Mesendoderm (in vitro differentiated cells): Measurements from ENCODE around the gene EFCAB6.

ENCODE experiments used
- DNase-seq: peaks from one replicate; pipeline ENCODE4 v3.0.0; 2013
- H2AK5ac ChIP-seq: 2 replicates; pipeline ENCODE4 v1.6.1; 2013; ENCODE audit warnings: low read length, inconsistent platforms
- H2BK120ac ChIP-seq: 2 replicates; pipeline ENCODE4 v1.6.1; 2013; ENCODE audit warnings: low read depth, mild to moderate bottlenecking, low read length, moderate library complexity, mixed read lengths
- H2BK15ac ChIP-seq: replicated peaks from 2 replicates; pipeline ENCODE4 v1.6.1; 2013; ENCODE audit warnings: low read depth, mild to moderate bottlenecking, moderate library complexity
- H2BK5ac ChIP-seq: 2 replicates; pipeline ENCODE4 v1.6.1; 2013; ENCODE audit warnings: low read length, inconsistent platforms
- H3K18ac ChIP-seq: 2 replicates; pipeline ENCODE4 v1.6.1; 2013; ENCODE audit warnings: mild to moderate bottlenecking, low read length, mixed read lengths
- H3K23ac ChIP-seq: one replicate; pipeline ENCODE4 v1.6.1; 2013; ENCODE audit warnings: low read length
- H3K27ac ChIP-seq: 2 replicates; pipeline ENCODE4 v1.5.1; 2013; ENCODE audit warnings: low read depth, mild to moderate bottlenecking, inconsistent platforms, low read length, moderate library complexity
- H3K27me3 ChIP-seq: 2 replicates; pipeline ENCODE4 v1.6.1; 2013; ENCODE audit warnings: low read length, control low read depth, mild to moderate bottlenecking, inconsistent platforms; ENCODE audit not compliant: insufficient read depth, poor library complexity
- H3K36me3 ChIP-seq: 2 replicates; pipeline ENCODE4 v1.6.1; 2013; ENCODE audit warnings: low read length, inconsistent platforms; ENCODE audit not compliant: control insufficient read depth, insufficient read depth
- H3K4ac ChIP-seq: one replicate; pipeline ENCODE4 v1.6.1; 2013; ENCODE audit warnings: low read depth, mild to moderate bottlenecking, low read length, moderate library complexity
- H3K4me1 ChIP-seq: 2 replicates; pipeline ENCODE4 v1.6.1; 2013; ENCODE audit warnings: low read depth, low read length, inconsistent platforms; ENCODE audit not compliant: control insufficient read depth
- H3K4me2 ChIP-seq: 2 replicates; pipeline ENCODE4 v1.6.1; 2013; ENCODE audit warnings: low read length
- H3K4me3 ChIP-seq: 2 replicates; pipeline ENCODE4 v1.5.1; 2013; ENCODE audit warnings: mild to moderate bottlenecking, low read length
- H3K56ac ChIP-seq: one replicate; pipeline ENCODE4 v1.6.1; 2013; ENCODE audit warnings: low read length
- H3K79me1 ChIP-seq: 2 replicates; pipeline ENCODE4 v1.6.1; 2013; ENCODE audit warnings: low read length, inconsistent platforms
- H3K79me2 ChIP-seq: 2 replicates; pipeline ENCODE4 v1.6.1; 2013; ENCODE audit warnings: mild to moderate bottlenecking, low read length; ENCODE audit not compliant: control insufficient read depth, insufficient read depth
- H3K9ac ChIP-seq: 2 replicates; pipeline ENCODE4 v1.6.1; 2013; ENCODE audit warnings: low read length, inconsistent platforms
- H4K5ac ChIP-seq: one replicate; pipeline ENCODE4 v1.6.1; 2013; ENCODE audit warnings: low read length
- H4K8ac ChIP-seq: one replicate; pipeline ENCODE4 v1.6.1; 2013; ENCODE audit warnings: low read depth, mild to moderate bottlenecking, control low read depth, low read length, moderate library complexity
- WGBS: extraction: QIAGEN DNeasy Blood & Tissue Kit; methylation state at CpG from one replicate; pipeline ENCODE4 v1.1.7; 2013; ENCODE audit warnings: low lambda C conversion rate, missing lambda C conversion rate; ENCODE audit not compliant: insufficient coverage; ENCODE audit errors: extremely low coverage; 5-methylcytosine and 5-hydroxymethylcytosine counted together

Gene EFCAB6

GRCh38 chr22:43689356-43689755, 122.7 kb downstream of the EFCAB6 start:
- Histone ChIP-seq H3K79me2 (no peaks in the 10 kb centered on the region), H3K79me1 (no peaks in the 10 kb centered on the region), H2AK5ac (no peak overlapping the region), H2BK120ac (no peak overlapping the region), H2BK15ac (no peak overlapping the region), H3K4me3 (no peak overlapping the region), H3K27me3 (no peaks in the 10 kb centered on the region), H3K4me1 (no peaks in the 10 kb centered on the region), H3K4me2 (no peak overlapping the region), H3K36me3 (no peaks in the 10 kb centered on the region), H3K9ac (no peak overlapping the region), H2BK5ac (no peak overlapping the region), H3K27ac (no peak overlapping the region), H3K18ac (no peak overlapping the region), H4K8ac (no peak overlapping the region), H3K4ac (no peak overlapping the region), H4K5ac (no peak overlapping the region), H3K23ac (no peak overlapping the region), H3K56ac (no peak overlapping the region)
- no peak for DNase-seq
- WGBS, result no CpG with 5 or more reads among the region's 6 CpGs

DNA sequence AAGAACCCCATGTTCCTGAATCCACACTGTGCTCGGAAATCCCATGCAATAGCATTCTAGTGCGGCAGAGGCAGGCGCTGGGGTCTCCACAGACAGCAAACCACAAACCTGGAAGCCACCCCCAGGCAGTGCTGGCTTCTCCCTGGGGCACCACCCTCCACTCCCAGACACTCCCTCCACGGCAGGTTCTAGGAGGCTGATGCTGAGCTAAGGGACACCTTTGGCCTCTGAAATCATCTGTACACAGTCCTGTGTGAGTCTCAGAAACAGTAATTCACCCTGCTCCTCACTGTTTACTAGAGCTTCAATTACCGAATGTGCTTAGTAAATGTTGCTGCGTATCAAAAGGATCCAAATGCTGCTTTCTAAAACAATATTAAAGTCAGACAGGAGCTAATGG, 129.3 kb downstream of the EFCAB6 start:
- no peak for DNase-seq
- Histone ChIP-seq H3K4me3 (no peak overlapping the region), H3K4ac (no peak overlapping the region), H3K79me1 (no peaks in the 10 kb centered on the region), H2BK15ac (no peak overlapping the region), H4K8ac (no peak overlapping the region), H2AK5ac (no peak overlapping the region), H3K56ac (no peak overlapping the region), H2BK120ac (no peak overlapping the region), H2BK5ac (no peak overlapping the region), H3K4me2 (no peak overlapping the region), H4K5ac (no peak overlapping the region), H3K9ac (no peak overlapping the region), H3K27me3 (no peaks in the 10 kb centered on the region), H3K36me3 (no peaks in the 10 kb centered on the region), H3K79me2 (no peaks in the 10 kb centered on the region), H3K18ac (no peak overlapping the region), H3K23ac (no peak overlapping the region), H3K27ac (no peak overlapping the region), H3K4me1 (no peaks in the 10 kb centered on the region)
- no CpG with 5 or more reads among the region's 6 CpGs for WGBS

GRCh38 chr22:43681731-43682360, 130.3 kb downstream of the EFCAB6 start:
- no peak overlapping the region for H2AK5ac ChIP-seq
- no peaks in the 10 kb centered on the region for H3K36me3 ChIP-seq
- H2BK15ac ChIP-seq, result no peak overlapping the region
- no peaks in the 10 kb centered on the region for H3K27me3 ChIP-seq
- no peak overlapping the region for H3K4me3 ChIP-seq
- H3K79me1 ChIP-seq, result no peaks in the 10 kb centered on the region
- H4K5ac ChIP-seq, result no peak overlapping the region
- no peak overlapping the region for H2BK120ac ChIP-seq
- no peak overlapping the region for H2BK5ac ChIP-seq
- DNase-seq, result peak; percentile 18
- no peak overlapping the region for H3K18ac ChIP-seq
- no peaks in the 10 kb centered on the region for H3K79me2 ChIP-seq
- H3K9ac ChIP-seq, result no peak overlapping the region
- H4K8ac ChIP-seq, result no peak overlapping the region
- H3K4ac ChIP-seq, result no peak overlapping the region
- H3K4me1 ChIP-seq, result no peaks in the 10 kb centered on the region
- WGBS, result no CpG with 5 or more reads among the region's 6 CpGs
- no peak overlapping the region for H3K56ac ChIP-seq
- no peak overlapping the region for H3K23ac ChIP-seq
- H3K27ac ChIP-seq, result no peak overlapping the region
- no peak overlapping the region for H3K4me2 ChIP-seq

GRCh38 chr22:43670513-43670912, 141.6 kb downstream of the EFCAB6 start:
- H3K4me2 ChIP-seq, result no peak overlapping the region
- no peaks in the 10 kb centered on the region for H3K4me1 ChIP-seq
- H3K79me1 ChIP-seq, result no peaks in the 10 kb centered on the region
- DNase-seq, result no peak
- no peaks in the 10 kb centered on the region for H3K27me3 ChIP-seq
- H2BK5ac ChIP-seq, result no peak overlapping the region
- H3K18ac ChIP-seq, result no peak overlapping the region
- no peak overlapping the region for H2BK120ac ChIP-seq
- H3K23ac ChIP-seq, result no peak overlapping the region
- no peak overlapping the region for H3K27ac ChIP-seq
- H2BK15ac ChIP-seq, result no peak overlapping the region
- no peak overlapping the region for H3K56ac ChIP-seq
- H3K4ac ChIP-seq, result no peak overlapping the region
- no CpG with 5 or more reads among the region's 7 CpGs for WGBS
- H3K9ac ChIP-seq, result no peak overlapping the region
- no peak overlapping the region for H2AK5ac ChIP-seq
- H3K36me3 ChIP-seq, result no peaks in the 10 kb centered on the region
- no peaks in the 10 kb centered on the region for H3K79me2 ChIP-seq
- H4K5ac ChIP-seq, result no peak overlapping the region
- H3K4me3 ChIP-seq, result no peak overlapping the region
- H4K8ac ChIP-seq, result no peak overlapping the region

DNA sequence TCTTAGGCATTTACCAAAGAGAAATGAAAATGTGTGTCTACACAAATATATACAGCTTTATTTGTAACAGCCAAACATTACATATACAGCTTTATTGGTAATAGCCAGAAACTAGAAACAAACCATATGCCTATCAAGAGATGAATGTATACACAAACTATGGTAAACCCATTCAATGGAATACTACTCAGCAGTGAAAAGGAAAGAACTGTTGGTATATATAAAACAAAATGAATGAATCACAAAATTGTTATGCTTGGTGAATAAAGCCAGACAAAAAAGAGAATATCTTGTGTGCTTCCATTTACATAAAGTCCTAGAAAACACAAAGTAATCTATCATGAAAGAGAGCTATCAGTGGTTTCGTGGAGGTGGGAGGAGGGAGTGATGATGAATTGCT, 142.9 kb downstream of the EFCAB6 start:
- no peak overlapping the region for H2BK15ac ChIP-seq
- no peak for DNase-seq
- H3K36me3 ChIP-seq, result no peaks in the 10 kb centered on the region
- no peaks in the 10 kb centered on the region for H3K79me2 ChIP-seq
- no peak overlapping the region for H4K5ac ChIP-seq
- H3K9ac ChIP-seq, result no peak overlapping the region
- H3K4me3 ChIP-seq, result no peak overlapping the region
- no peak overlapping the region for H3K4ac ChIP-seq
- H3K27me3 ChIP-seq, result no peaks in the 10 kb centered on the region
- no peaks in the 10 kb centered on the region for H3K79me1 ChIP-seq
- WGBS, result no CpG with 5 or more reads among the region's 1 CpG
- H3K18ac ChIP-seq, result no peak overlapping the region
- no peak overlapping the region for H4K8ac ChIP-seq
- H3K56ac ChIP-seq, result no peak overlapping the region
- no peak overlapping the region for H3K23ac ChIP-seq
- no peak overlapping the region for H3K4me2 ChIP-seq
- H3K4me1 ChIP-seq, result no peaks in the 10 kb centered on the region
- no peak overlapping the region for H2BK120ac ChIP-seq
- H2AK5ac ChIP-seq, result no peak overlapping the region
- no peak overlapping the region for H2BK5ac ChIP-seq
- no peak overlapping the region for H3K27ac ChIP-seq

GRCh38 chr22:43667656-43668055, 144.4 kb downstream of the EFCAB6 start:
- Histone ChIP-seq H2AK5ac (no peak overlapping the region), H3K56ac (no peak overlapping the region), H4K8ac (no peak overlapping the region), H3K9ac (no peak overlapping the region), H2BK5ac (no peak overlapping the region), H3K79me1 (no peaks in the 10 kb centered on the region), H3K4me1 (no peaks in the 10 kb centered on the region), H3K27ac (no peak overlapping the region), H3K4ac (no peak overlapping the region), H3K4me3 (no peak overlapping the region), H4K5ac (no peak overlapping the region), H2BK120ac (no peak overlapping the region), H3K23ac (no peak overlapping the region), H3K79me2 (no peaks in the 10 kb centered on the region), H2BK15ac (no peak overlapping the region), H3K27me3 (no peaks in the 10 kb centered on the region), H3K36me3 (no peaks in the 10 kb centered on the region), H3K18ac (no peak overlapping the region), H3K4me2 (no peak overlapping the region)
- no peak for DNase-seq
- WGBS, result no CpG with 5 or more reads among the region's 8 CpGs
